PC-3 (cell line): ENCODE data around the gene SLC25A36.
"Not testable (repeated sequence)": the region's sequence is repeated elsewhere in the genome, so short reads cannot be mapped to it uniquely, and the experiment has no call there.

Source experiments
- EZH2phosphoT487 ChIP-seq: fragments of 300-600 bp; sonication (generic); IDR thresholded peaks from 2 replicates; pipeline ENCODE4 v1.6.1; 2018; ENCODE audit warnings: mild to moderate bottlenecking, antibody characterized with exemption, low read length, borderline replicate concordance
- TF ChIP-seq, protein P1 (sequence below): fragments of 300-600 bp; sonication (generic); conservative IDR thresholded peaks from 2 replicates; pipeline ENCODE4 v1.5.1; 2017; ENCODE audit warnings: antibody characterized with exemption, low read depth, mild to moderate bottlenecking, low read length

DNA sequence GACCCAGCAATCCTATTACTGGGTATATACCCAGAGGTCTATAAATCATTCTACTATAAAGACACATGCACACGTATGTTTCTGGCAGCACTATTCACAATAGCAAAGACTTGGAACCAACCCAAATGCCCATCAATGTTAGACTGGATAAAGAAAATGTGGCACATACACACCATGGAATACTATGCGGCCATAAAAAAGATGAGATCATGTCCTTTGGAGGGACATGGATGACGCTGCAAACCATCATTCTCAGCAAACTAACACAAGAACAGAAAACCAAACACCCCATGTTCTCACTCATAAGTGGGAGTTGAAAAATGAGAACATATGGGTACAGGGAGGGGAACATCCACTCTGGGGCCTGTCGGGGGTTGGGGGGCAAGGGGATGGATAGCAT lies 2.3 kb upstream of the SLC25A36 start:
- TF ChIP-seq, protein P1, sequence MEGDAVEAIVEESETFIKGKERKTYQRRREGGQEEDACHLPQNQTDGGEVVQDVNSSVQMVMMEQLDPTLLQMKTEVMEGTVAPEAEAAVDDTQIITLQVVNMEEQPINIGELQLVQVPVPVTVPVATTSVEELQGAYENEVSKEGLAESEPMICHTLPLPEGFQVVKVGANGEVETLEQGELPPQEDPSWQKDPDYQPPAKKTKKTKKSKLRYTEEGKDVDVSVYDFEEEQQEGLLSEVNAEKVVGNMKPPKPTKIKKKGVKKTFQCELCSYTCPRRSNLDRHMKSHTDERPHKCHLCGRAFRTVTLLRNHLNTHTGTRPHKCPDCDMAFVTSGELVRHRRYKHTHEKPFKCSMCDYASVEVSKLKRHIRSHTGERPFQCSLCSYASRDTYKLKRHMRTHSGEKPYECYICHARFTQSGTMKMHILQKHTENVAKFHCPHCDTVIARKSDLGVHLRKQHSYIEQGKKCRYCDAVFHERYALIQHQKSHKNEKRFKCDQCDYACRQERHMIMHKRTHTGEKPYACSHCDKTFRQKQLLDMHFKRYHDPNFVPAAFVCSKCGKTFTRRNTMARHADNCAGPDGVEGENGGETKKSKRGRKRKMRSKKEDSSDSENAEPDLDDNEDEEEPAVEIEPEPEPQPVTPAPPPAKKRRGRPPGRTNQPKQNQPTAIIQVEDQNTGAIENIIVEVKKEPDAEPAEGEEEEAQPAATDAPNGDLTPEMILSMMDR = not testable (repeated sequence)
- not testable (repeated sequence) for TF ChIP-seq EZH2phosphoT487
